Occipital lobe (tissue), 2 donors: ENCODE measurements around the gene FAM111B. TPM values are rescaled to one million over a fixed set of nuclear protein-coding genes. Genes with fewer than 3 reads are reported as not detected.

Source experiments
- DNase-seq: peaks from one replicate; lab custom pipeline; 2025; lab: John Stamatoyannopoulos, UW
- total RNA-seq: library from RNA; depleted of rRNA; stranded (reverse); fragments of >200 nt; gene quantifications from one replicate; pipeline ENCODE4 v1.2.3, GENCODE V29; 2014

FAM111B gene
- total RNA-seq, 1 donor from 2014 or later, result 3.9 TPM

- DNase-seq, result no peak
Observed at GRCh38 chr11:59152312-59152951, 45.4 kb downstream of the FAM111B start.

- no peak for DNase-seq
Observed at GRCh38 chr11:59154610-59155009, 47.6 kb downstream of the FAM111B start.

- DNase-seq, result no peak
Observed at GRCh38 chr11:59157433-59157832, 50.4 kb downstream of the FAM111B start.

DNA sequence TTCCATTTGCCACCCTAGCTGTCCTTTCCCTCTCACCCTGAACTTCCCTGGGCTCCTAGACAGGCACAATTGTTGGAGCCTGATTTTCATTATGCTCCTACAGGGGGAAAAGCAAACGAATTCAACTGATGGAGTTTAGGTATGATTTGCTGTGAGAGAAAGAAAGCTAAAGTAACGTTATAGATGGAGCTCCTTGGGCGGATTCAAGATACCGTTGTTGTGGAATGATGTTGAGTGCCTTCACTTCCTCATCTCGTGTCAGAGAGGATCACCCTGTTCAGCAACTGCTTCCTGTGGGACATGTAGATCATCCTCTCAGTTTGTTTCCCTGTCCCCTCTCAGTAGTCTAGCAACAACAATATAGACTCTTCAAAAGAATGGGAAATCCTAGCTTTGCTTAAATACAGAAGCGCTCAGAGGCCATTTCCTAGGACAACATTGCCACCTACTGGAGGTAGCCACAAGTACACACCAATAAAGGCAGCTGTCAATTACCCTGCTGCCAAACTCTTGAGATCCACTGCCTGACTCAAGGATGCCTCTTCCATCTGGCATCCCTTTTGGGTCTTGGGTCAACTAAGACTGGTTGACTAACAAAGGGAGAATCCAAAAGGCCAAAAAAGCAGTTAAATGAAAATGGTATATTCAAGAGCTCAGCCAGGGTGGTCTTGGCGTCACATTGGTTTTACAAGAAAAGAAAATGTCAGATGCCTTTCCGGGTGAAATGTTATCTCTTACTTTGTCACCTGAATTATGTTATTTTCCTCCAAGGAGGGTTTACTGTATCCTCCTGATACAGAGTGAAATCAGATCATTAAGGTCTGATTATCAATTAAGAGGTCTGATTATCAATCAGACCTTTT, 51.4 kb downstream of the FAM111B start:
- DNase-seq, result no peak

- DNase-seq, result no peak
Observed at GRCh38 chr11:59164028-59164427, 57.0 kb downstream of the FAM111B start.

DNA sequence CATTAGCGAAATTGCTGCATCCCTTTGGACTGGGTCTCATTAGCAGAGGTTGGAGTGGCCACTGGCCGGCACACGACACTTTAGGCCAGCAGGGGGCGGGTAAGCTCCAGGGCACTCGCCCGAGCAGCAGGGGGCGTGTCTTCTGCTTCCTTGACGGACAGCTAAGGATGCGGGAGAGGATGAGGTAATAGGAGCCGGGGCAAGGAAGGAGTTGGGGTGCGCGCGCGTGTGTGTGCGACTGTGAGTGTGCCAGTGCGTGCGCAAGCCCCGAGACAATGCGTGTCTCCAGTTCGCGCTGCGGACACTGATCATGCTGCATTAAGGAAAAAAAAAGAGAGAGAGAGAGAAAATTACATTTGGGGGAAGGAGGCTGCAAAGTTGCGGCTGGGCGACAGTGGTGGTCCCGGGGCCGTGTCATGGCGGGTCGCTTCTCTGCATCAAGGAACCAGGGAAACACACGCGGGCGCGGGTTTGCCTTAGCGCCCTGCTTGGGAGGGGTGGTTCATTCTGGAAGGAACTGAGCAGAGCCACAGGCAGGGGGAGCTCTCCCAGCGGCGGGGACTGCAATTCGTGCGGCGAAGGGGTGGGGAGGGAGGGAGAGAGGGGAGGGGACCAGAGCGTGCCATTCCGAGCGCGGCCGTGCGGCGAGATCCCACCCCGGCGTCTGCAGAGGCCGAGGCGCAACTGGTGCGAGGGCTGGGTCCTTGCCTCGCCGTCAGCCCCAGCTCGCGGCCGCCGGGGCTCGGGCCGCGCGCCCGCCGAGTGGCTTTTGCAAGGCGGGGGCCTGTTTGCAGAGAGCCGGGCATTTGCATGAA, 64.7 kb downstream of the FAM111B start, which contains the start of gene DTX4:
Gene DTX4 (plus strand): TSS at position 625 of the 815 bp plus-strand sequence. CDS start 464 bp downstream, outside the sequence.
- peak; percentile 87 for DNase-seq

DNA sequence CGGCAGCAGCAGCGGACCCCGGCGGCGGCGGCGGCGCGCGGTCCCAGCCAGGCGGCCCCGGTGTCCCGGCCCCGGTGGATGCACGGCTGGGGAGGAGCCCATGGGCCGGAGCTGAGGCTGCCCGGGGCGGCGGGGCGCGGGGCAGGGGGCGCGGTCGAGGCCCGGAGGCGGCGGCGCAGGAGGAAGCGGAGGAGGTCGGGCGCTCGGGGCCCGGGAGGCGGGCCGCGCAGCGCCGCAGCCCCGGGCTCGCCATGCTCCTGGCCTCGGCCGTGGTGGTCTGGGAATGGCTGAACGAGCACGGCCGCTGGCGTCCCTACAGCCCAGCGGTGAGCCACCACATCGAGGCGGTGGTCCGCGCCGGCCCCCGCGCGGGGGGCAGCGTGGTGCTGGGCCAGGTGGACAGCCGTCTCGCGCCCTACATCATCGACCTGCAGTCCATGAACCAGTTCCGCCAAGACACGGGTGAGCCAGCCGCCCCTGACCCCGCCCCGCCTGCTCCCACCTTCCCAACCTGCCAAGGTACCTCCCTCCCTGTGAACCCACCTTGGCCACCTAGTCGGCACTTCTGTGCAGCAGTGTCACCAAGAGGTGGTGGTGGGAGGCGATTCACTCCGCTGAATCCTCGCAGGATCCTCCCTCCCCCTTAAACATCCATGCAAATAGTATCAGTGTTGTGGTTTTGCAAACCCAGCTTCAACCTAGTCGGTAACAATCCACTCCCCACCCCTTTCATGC, 65.5 kb downstream of the FAM111B start:
- no peak for DNase-seq

DNA sequence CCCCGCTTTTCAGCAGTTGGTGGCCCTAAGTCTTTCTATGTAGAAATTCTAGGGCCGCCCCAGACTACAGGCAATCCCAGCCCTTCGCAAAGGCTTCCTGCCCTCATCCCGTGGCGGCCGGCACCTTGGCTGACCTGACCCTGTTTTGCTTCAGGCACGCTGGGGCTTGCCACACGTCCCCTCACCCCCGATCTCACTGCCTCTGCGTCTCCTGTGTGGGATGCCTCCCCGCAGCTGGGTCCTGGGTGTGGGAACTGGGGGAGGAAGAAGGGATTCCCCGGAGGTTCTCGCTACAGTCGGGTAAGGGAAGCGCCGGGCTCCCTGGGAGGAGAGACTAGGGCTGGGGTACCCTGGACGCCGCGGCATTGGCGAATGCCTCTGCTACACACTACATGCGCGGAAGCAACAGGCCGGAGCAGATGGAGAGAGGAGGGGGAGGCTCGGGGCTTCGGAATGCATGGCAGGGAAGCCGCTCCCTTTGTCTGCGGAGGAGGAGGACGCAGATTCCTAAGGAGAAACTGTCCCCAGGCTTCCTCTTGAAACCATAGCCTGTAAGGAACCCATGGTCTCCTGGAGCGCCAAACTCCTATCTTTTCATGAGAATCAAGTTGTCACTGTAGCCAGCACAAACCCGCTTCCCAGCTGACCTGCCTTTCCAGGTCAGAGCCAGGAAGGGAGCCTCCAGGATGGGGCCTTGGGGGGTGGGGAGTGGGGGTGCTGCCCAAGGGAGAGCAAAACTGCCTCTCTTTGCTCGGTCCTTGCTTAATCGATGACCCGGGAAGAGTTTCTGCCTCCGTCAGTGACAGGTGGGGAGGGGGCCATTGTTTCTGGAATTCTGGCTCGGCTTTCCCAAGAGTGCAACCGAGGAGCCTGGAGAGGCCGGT, 66.3 kb downstream of the FAM111B start:
- DNase-seq, result peak; percentile 27

DNA sequence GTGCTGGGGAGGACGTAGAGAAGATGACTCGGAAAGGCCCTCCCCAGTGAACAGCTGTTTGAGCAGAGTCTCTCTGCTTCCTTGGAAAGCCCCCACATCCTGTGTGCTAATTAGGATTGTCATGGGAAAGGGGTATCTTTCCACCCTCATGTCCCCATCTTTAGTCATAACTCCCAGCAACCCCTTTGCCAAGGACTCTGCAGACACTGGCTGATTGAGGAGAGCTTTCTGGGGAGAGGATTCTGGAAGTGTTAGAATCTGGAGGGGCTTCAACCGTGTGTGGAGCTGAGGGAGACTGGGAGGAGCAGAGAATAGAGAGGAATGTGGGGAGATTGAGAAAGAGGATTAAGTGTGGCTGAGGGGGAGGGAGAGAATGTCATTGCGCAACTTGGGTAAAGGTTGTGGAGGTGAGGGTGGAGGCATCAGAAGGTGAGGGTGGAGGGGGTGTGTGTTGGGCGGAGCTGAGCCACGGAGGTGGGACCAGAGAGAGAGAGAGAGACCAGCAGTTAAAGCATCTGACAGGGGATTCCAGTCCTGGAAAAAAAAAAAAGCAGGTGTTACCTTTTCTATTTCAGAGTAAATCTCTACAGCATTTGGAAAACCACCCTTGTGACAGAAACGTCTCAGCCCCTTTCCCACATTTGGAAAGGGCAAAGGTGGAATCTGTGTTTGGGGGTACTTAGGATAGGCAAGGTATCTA, 67.1 kb downstream of the FAM111B start:
- no peak for DNase-seq

- DNase-seq, result no peak
Observed at GRCh38 chr11:59174664-59175033, 67.6 kb downstream of the FAM111B start.

GRCh38 chr11:59175091-59175501, 68.1 kb downstream of the FAM111B start:
- no peak for DNase-seq

GRCh38 chr11:59176330-59176729, 69.3 kb downstream of the FAM111B start:
- DNase-seq, result no peak

Other genes with a start within 250 kb of the FAM111B start
- gene GLYATL1, start 167.7 kb upstream of the FAM111B start, total RNA-seq, result 0.78 TPM
- not detected for gene GLYATL1B, start 20.9 kb upstream of the FAM111B start, total RNA-seq
- 10.5 TPM for gene FAM111A, start 35.6 kb downstream of the FAM111B start, total RNA-seq
- 43.7 TPM for gene DTX4, start 64.9 kb downstream of the FAM111B start, total RNA-seq
- 2.8 TPM for gene MPEG1, start 105.7 kb downstream of the FAM111B start, total RNA-seq